ENCODE measurements around the gene FBXO2. TPM values are rescaled to one million over a fixed set of nuclear protein-coding genes. Genes with fewer than 3 reads are reported as not detected.

FBXO2 gene
- total RNA-seq, 1 donor from 2014 or later, result 1.0 TPM

DNA sequence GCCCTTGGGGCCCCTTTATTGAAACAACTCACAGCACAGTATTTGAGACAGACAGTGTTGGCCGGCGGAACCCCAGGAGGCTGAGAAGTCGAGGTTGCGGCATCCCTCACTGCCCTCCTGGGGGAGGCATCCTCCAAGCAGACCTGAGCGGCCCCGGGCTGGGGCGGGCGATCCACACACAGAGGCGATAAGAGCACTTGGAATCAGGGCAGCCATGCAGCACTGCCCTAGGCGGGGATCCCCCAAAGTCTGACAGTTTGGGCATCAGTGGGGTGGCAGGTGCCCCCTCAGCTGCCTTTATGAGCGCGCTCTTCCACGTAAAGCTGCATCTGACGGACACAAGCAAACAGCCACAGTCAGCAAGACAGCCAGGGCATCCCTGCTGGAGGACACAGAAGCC is 20.3 kb upstream of the FBXO2 start:
- H3K4me3 Mint-ChIP-seq, result no peak overlapping the region
- no peaks in the 10 kb centered on the region for H3K27me3 Mint-ChIP-seq
- peaks cover 29% of the 10 kb centered on the region for H3K36me3 Mint-ChIP-seq (ENCODE audit: low read depth)
- H3K27ac Mint-ChIP-seq, result no peak overlapping the region
- no peaks in the 10 kb centered on the region for H3K9me3 Mint-ChIP-seq
- DNase-seq, result no peak
- H3K4me1 Mint-ChIP-seq, result peaks cover 6% of the 10 kb centered on the region
- intact Hi-C loops (cut with micrococcal nuclease), result no loop called here

DNA sequence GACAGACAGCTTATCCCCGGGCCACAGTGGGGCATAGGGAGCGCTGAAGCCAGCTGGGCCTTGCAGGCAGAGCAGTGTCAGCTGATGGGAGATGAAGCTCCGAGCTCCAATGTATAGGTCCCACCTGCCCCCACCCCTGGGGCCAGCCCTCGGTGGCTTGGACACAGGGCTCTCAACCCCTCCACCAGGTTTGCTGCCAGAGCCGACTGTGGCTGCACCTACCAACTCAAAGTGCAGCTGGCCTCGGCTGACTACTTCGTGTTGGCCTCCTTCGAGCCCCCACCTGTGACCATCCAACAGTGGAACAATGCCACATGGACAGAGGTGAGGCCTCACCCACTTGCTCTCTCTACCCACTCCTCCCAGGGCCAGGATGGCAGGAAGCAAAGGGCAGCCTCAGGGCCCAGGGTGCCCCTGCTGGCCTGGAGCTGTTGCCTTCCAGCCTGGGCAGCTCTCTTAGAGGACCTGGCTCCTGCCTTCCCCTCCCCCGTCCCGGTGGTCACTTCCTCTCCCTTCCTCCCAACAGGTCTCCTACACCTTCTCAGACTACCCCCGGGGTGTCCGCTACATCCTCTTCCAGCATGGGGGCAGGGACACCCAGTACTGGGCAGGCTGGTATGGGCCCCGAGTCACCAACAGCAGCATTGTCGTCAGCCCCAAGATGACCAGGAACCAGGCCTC is 19.0 kb upstream of the FBXO2 start:
- Mint-ChIP-seq H3K9me3 (no peaks in the 10 kb centered on the region), H3K27ac (no peak overlapping the region), H3K27me3 (no peaks in the 10 kb centered on the region), H3K4me1 (peaks cover 3% of the 10 kb centered on the region), H3K4me3 (no peak overlapping the region), H3K36me3 (ENCODE audit: low read depth) (peaks cover 31% of the 10 kb centered on the region)
- intact Hi-C loops (cut with micrococcal nuclease), result no loop called here
- no peak for DNase-seq

DNA sequence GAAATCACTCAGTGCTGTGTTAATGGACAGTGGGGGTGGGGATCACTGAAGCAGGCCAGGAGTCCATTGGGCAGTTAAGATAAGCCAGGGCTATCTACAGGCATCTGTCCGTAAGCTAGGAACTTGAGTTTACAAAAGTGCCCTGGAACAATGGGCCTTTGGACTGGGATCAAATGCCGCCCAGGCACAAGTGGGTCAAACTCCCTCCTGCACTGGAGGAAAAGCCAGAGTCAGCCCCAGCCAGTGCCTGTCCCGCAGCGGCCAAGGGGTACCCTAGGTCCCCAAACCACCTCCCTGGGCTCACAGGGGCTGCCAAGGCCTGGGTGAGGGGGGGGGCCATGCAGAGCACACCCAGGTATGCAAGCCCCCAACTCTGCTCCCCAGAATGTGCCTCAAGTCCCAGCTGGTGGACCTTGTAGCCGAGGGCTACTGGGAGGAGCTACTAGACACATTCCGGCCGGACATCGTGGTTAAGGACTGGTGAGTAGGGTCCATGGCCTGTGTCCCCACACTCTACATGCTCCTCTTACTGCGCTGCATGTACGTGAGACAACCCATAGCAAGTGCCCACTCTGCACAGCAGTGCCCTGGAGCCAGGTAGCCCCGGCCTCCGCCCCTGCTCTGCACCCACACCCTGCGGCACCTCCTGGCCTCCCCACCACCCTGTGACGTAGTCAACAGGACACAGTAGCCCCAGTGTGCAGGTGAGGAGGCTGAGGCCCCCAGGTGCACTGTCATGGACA is 17.5 kb upstream of the FBXO2 start:
- H3K36me3 Mint-ChIP-seq (ENCODE audit: low read depth), result peaks cover 31% of the 10 kb centered on the region
- H3K27ac Mint-ChIP-seq, result no peak overlapping the region
- DNase-seq, result no peak
- H3K4me1 Mint-ChIP-seq, result peaks cover 3% of the 10 kb centered on the region
- no peak overlapping the region for H3K4me3 Mint-ChIP-seq
- H3K27me3 Mint-ChIP-seq, result no peaks in the 10 kb centered on the region
- intact Hi-C loops (cut with micrococcal nuclease), result no loop called here
- no peaks in the 10 kb centered on the region for H3K9me3 Mint-ChIP-seq

DNA sequence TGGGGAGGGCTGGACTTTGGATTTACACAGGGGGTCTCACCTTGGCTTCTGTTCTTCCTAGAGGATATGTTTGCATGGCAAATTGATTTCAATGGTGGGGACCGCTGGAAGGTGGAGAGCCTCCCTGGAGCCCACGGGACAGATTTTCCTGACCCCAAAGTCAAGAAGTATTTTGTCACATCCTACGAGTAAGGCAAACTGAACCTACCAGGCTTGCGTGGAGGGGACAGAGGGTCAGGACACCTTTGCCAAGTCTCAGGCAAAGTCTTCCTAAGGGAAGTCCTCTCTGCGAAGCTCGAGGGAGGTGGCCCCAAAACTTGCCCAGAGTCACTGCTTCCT is 16.9 kb upstream of the FBXO2 start:
- no peaks in the 10 kb centered on the region for H3K27me3 Mint-ChIP-seq
- H3K9me3 Mint-ChIP-seq, result no peaks in the 10 kb centered on the region
- intact Hi-C loops (cut with micrococcal nuclease), result no loop called here
- H3K36me3 Mint-ChIP-seq (ENCODE audit: low read depth), result peaks cover 31% of the 10 kb centered on the region
- no peak overlapping the region for H3K27ac Mint-ChIP-seq
- no peak for DNase-seq
- no peak overlapping the region for H3K4me3 Mint-ChIP-seq
- H3K4me1 Mint-ChIP-seq, result peaks cover 3% of the 10 kb centered on the region

DNA sequence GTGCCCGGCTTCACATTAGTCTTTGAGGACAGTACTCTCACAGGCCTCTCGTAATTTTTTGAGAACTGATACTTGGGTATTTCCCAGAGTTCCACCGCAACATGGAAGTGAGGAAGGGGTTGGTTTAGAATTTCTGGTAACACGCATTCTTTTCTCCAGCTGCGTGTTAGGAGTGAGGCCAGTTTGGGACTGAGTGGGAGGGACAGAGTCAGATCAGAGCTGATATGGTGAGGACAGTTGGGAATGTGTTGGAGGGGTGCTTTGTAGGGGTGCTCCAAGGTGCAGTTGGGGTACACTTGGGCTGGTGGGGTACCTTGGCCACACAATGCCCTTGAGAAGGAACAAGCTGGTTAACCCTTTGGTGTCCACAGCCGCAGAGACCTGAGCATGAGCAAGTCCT is 16.5 kb upstream of the FBXO2 start:
- H3K9me3 Mint-ChIP-seq, result no peaks in the 10 kb centered on the region
- no peak overlapping the region for H3K4me3 Mint-ChIP-seq
- H3K36me3 Mint-ChIP-seq (ENCODE audit: low read depth), result peaks cover 30% of the 10 kb centered on the region
- H3K27ac Mint-ChIP-seq, result no peak overlapping the region
- intact Hi-C loops (cut with micrococcal nuclease), result no loop called here
- H3K4me1 Mint-ChIP-seq, result peaks cover 5% of the 10 kb centered on the region
- no peak for DNase-seq
- no peaks in the 10 kb centered on the region for H3K27me3 Mint-ChIP-seq

DNA sequence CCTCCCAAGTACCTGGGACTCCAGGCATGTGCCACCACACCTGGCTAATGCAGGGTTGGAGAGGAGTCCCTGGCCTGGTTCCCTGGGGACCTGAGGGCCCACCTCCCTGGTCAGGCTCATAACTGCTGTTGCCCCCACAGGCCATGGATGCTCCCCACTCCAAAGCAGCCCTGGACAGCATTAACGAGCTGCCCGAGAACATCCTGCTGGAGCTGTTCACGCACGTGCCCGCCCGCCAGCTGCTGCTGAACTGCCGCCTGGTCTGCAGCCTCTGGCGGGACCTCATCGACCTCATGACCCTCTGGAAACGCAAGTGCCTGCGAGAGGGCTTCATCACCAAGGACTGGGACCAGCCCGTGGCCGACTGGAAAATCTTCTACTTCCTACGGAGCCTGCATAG is 14.3 kb upstream of the FBXO2 start:
- H3K27ac Mint-ChIP-seq, result no peak overlapping the region
- H3K36me3 Mint-ChIP-seq (ENCODE audit: low read depth), result peaks cover 19% of the 10 kb centered on the region
- intact Hi-C loops (cut with micrococcal nuclease), result no loop called here
- DNase-seq, result no peak
- no peak overlapping the region for H3K4me3 Mint-ChIP-seq
- H3K9me3 Mint-ChIP-seq, result no peaks in the 10 kb centered on the region
- no peaks in the 10 kb centered on the region for H3K27me3 Mint-ChIP-seq
- peaks cover 5% of the 10 kb centered on the region for H3K4me1 Mint-ChIP-seq

DNA sequence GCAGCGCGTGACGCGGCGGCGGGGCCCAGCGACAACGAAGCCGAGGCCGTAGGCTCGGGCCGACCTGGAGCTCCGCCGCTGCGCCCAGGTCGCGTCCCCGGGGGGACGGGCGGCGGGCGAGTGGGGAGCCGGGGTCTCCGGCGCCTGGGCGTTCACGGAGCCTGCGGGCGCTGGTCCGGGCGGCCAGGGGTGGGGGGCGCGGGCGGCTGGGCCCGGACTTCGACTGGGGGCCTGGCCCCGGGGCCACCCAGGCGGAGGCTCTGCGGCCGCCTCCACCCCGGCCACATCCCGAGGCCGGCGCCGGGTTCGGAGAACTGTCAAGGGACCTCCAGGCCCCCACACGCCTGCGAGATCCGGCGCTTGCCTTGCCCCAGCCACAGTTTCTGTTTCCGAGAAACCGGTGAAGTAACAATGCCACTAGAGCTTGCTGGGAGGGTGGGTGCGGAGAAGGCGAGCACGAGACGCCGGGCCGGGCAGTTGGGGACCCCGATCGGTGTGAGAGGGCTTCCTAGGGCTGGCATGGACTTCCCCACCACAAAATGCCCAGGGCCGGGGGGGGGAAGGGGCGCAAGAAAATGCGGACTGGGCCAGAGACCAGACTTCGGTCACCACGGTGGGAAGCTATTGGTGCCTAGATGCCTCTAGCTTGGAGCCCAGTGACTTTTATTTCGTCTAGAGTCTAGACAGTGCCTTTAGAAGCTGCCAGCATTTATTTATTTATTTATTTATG is 10.3 kb upstream of the FBXO2 start:
- peak overlapping the region; percentile 85 for H3K27ac Mint-ChIP-seq
- DNase-seq, result peak; percentile 90
- H3K27me3 Mint-ChIP-seq, result no peaks in the 10 kb centered on the region
- peaks cover 18% of the 10 kb centered on the region for H3K36me3 Mint-ChIP-seq (ENCODE audit: low read depth)
- no peaks in the 10 kb centered on the region for H3K9me3 Mint-ChIP-seq
- peak overlapping the region; percentile 85 for H3K4me3 Mint-ChIP-seq
- intact Hi-C loops (cut with micrococcal nuclease), result loop anchor here (2.0 to 5.0 kb wide), 2 partner anchors 16 to 73 kb away; partner anchors contain the start of genes AGTRAP and MAD2L2
- H3K4me1 Mint-ChIP-seq, result peaks cover 10% of the 10 kb centered on the region

DNA sequence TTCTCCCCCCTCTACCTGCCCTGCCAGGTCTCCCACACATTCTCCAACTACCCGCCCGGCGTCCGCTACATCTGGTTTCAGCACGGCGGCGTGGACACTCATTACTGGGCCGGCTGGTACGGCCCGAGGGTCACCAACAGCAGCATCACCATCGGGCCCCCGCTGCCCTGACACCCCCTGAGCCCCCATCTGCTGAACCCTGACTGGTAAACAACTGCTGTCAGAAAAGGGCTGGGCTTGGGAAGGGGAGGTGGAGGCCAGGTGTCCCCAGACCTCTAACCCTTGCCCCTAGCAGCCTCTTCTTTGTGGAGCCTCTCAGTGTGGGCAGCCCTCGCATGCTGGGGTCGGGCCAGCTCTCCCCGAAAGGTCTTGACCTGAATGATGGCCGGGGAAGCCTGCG is 6.9 kb upstream of the FBXO2 start:
- Mint-ChIP-seq H3K9me3 (no peaks in the 10 kb centered on the region), H3K36me3 (ENCODE audit: low read depth) (peaks cover 15% of the 10 kb centered on the region), H3K27me3 (no peaks in the 10 kb centered on the region), H3K4me1 (peaks cover 7% of the 10 kb centered on the region), H3K27ac (no peak overlapping the region), H3K4me3 (no peak overlapping the region)
- DNase-seq, result no peak
- intact Hi-C loops (cut with micrococcal nuclease), result loop anchor here (5.0 kb wide), 1 partner anchor 76 kb away; the partner anchor contains the start of gene AGTRAP

DNA sequence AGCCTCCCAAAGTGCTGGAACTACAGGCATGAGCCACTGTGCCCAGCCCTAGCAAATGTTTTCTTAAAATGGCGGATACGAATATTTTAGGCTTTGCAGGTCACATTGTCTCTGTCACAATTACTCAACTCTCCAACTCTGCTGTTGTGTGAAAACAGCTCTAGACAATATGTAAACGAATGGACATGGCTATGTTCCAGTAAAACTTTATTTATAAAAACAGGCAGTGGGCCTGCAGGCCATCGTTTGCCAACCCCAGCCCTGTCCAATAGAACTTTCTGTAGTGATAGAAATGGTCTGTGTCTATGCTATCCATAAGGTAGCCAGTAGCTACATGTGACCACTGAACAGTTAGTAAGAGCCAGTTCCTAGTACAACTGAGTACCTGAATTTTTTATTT is 5.5 kb upstream of the FBXO2 start:
- no peaks in the 10 kb centered on the region for H3K9me3 Mint-ChIP-seq
- intact Hi-C loops (cut with micrococcal nuclease), result loop anchor here (5.0 kb wide), 1 partner anchor 78 kb away; the partner anchor contains the start of gene AGTRAP
- no peaks in the 10 kb centered on the region for H3K27me3 Mint-ChIP-seq

DNA sequence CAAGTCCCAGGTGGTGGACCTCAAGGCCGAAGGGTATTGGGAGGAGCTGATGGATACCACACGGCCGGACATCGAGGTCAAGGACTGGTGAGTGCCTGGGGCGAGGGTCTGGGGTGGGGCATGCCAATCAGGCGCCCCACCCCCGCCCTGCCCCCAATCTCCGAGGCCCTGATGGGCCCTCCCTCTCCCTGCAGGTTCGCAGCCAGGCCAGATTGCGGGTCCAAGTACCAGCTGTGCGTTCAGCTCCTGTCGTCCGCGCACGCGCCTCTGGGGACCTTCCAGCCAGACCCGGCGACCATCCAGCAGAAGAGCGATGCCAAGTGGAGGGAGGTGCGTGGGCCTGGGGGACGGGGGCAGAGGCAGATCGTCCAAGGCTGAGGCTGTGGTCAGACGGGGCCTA is 4.3 kb upstream of the FBXO2 start:
- no peaks in the 10 kb centered on the region for H3K9me3 Mint-ChIP-seq

More for the DNA sequence above, 5.5 kb upstream of the FBXO2 start:
- Mint-ChIP-seq H3K4me3 (no peak overlapping the region), H3K4me1 (peaks cover 11% of the 10 kb centered on the region), H3K27ac (no peak overlapping the region), H3K36me3 (ENCODE audit: low read depth) (peaks cover 17% of the 10 kb centered on the region)
- no peak for DNase-seq

DNA sequence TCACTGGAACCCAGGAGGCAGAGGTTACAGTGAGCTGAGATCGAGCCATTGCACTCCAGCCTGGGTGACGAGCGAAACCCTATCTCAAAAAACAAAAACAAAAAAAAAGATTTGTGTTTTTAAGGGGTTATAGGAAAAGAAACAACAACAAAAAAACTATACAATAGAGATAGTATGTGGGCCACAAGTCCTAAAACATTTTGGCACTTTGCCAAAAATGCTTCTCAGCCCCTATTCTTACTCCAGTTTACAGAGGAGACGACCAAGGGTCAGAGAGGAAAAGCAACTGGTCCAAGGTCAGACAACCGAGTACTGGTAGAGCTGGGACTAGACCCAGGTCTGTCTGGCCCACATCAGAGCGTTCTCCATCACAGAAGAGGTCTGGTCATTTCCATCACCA is 3.4 kb upstream of the FBXO2 start:
- Mint-ChIP-seq H3K36me3 (ENCODE audit: low read depth) (peaks cover 15% of the 10 kb centered on the region), H3K27me3 (no peaks in the 10 kb centered on the region), H3K4me1 (peaks cover 11% of the 10 kb centered on the region), H3K4me3 (no peak overlapping the region), H3K9me3 (no peaks in the 10 kb centered on the region), H3K27ac (no peak overlapping the region)
- intact Hi-C loops (cut with micrococcal nuclease), result no loop called here
- DNase-seq, result no peak

More for the DNA sequence above, 4.3 kb upstream of the FBXO2 start:
- DNase-seq, result no peak
- peaks cover 11% of the 10 kb centered on the region for H3K4me1 Mint-ChIP-seq
- intact Hi-C loops (cut with micrococcal nuclease), result no loop called here
- no peak overlapping the region for H3K4me3 Mint-ChIP-seq
- no peaks in the 10 kb centered on the region for H3K27me3 Mint-ChIP-seq
- H3K27ac Mint-ChIP-seq, result no peak overlapping the region
- H3K36me3 Mint-ChIP-seq (ENCODE audit: low read depth), result peaks cover 17% of the 10 kb centered on the region

DNA sequence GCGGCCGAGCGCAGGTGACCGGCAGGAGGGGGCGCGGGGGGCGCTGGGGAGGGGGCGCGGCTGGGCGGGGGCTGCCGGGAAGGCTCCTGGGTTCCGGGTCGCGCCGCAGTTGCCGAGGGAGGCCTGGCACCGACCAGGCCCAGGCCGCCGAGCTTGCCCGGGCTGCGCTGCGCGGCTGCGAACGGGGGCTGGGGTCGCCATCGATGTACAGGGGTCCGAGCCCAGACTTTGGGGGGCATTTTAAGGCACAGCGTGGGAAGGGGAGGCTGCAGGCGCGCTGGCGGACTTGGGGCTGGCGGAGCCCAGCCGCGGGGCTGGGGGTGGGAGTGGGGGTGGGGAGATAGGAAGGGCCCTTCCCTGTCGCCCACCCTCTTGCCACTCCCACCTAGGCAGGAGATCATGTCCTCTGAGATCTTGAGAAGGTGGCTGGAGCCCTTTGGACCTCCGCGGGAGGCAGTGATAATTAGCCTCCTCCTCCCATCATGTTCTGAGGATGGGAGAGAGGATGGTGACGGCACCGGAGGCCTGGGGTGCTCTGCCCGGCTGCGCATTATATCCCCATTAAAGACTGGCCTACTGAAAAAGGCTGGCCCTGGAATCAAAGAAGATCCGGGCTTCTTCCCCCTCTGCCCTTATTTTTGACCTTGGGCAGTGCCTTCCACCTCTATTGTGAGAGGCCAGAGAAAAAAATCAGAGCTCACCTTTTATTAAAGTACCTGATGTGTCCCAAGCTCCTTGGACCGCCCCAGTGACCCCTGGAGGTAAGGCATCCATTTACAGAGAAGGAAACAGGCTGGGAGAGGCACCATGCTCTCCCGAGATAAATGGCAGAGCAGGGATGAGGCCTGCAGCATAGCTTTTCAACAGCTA is 945 bp upstream of the FBXO2 start:
- intact Hi-C loops (cut with micrococcal nuclease), result loop anchor here (2.0 kb wide), 1 partner anchor 26 kb away; the partner anchor contains the start of gene MAD2L2
- Mint-ChIP-seq H3K27ac (no peak overlapping the region), H3K27me3 (peaks cover 13% of the 10 kb centered on the region), H3K9me3 (no peaks in the 10 kb centered on the region), H3K36me3 (ENCODE audit: low read depth) (peaks cover 4% of the 10 kb centered on the region), H3K4me1 (peaks cover 11% of the 10 kb centered on the region), H3K4me3 (peak overlapping the region; percentile 77)
- DNase-seq, result no peak

DNA sequence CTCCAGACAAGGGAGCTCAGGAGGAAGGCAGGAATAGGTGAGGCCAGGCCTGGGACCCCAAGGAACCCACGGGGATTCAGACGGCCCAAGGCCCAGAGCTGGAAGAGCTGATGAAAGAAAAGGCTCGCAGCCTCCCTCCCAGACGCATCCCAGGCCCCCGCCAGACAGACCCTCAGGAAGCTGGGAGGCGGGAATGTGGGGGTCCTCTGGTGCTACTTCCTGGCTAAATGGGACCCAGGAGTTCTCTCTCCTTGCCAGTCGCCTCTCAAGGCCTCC is 430 bp downstream of the FBXO2 start:
- intact Hi-C loops (cut with micrococcal nuclease), result loop anchor here (2.0 kb wide), 1 partner anchor 27 kb away; the partner anchor contains the start of gene MAD2L2
- Mint-ChIP-seq H3K27me3 (peaks cover 16% of the 10 kb centered on the region), H3K27ac (no peak overlapping the region), H3K36me3 (ENCODE audit: low read depth) (peaks cover 4% of the 10 kb centered on the region), H3K4me3 (peak overlapping the region; percentile 30), H3K9me3 (no peaks in the 10 kb centered on the region), H3K4me1 (peaks cover 15% of the 10 kb centered on the region)
- DNase-seq, result no peak
